ENCODE results near the gene COL16A1.

COL16A1 gene

DNA sequence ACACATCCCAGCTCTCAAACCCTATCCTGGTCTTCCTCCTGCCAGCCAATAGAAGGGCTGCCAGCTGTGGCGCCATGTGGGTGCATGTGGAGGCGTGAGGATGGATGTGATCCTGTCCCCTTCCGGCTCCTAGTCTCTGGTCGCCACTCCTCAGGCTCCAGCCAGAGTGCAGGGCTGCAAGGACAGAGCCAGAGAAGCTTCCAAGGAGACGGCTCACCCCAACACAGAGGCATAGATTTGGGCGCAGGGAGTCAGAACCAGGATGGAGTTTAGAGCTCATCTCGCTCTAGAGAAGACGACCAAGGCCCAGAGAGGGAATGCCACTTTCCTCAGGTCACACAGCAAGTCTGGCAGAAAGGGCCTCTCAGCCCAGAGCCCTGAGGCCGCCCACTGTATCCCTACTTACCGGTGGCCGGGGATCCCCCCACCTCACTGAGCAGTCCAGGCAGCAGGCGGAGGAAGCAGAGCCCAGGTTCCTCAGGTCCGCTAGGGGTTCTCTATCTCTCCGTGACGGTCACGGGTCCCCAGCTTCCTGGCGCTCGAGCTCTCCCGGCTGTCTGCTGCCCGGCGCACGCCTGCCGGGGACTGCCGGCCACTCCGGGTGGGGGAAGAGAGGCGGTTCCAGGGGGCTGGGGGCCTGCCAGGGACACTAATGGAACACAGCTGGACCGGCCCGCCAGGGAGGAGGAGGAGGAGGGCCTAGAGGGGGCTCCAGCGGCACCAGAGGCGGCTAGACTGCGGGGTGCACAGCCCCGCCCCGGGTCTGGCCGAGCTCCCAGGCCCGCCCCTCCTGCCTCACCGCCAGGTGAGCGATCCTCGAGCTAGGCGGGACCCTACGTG is at the start of gene COL16A1:
Gene COL16A1, minus strand, starts transcription at position 587 of the 840 bp plus-strand sequence. CDS start 1,824 bp downstream, outside the sequence.
- no peak for DNase-seq

DNA sequence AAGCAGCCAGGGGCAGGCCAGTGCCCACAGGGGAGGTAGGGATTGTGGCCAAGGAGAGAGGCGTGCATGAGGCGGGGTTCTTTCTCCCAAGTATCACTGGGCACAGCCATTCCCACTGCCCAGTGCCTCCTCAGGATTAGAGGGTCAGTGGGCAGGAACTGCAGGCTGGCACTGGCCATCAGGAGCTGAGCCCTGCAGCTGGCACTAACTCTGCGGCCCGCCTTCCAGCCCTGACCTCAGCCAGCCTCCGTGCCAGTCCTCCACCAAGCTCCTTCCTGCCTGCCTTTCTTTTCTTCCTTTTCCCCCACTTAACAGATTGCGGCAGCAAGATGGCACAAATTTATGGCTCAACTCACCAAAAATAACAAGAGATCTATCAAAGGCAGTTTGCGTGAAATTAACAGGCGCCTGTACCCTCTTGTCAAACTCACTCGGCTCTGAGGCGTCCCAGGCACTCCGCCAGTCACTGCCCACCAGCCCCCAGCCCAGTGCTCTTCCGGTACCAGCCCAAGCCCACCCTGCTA is 49.2 kb upstream of the COL16A1 start:
- no peak for DNase-seq

DNA sequence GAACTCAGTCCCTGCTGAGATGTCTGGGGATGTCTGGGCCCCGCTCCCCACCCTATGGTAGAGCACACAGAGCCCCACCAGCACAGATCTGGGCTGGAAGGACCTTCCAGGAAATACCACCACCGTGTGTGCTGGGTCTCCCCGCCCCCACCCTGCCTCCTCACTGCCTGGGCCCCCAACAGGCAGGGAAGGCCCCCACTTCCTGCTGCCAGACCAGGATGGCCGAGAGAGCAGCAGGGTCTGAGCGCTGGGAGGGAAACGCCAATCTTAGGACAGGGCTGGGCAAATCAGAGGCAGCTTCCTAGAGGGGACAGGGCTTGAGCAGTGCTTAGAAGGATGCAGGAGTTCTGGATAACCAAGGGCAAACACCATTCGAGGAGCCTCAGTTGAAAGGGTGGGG is 48.4 kb upstream of the COL16A1 start:
- DNase-seq, result no peak

DNA sequence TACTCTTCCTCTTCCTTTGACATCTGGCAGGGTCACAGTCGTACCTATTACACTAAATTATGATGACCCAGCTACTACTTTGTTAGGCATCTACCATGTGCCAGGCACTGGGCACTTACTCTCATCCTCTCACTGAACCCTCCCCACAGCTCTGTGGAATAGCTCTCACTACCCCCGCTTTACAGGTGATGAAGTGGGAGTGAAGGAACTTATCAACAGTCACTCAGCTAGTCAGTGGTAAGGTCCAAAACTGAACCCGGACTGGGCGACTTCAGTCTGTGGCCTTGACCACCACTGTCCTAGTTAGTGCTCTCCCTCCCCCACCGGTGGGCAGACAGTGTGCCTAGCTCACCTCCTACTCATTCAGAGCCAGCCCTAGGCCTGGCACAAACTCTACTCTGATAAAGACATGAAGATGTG is 48.0 kb upstream of the COL16A1 start:
- no peak for DNase-seq

DNA sequence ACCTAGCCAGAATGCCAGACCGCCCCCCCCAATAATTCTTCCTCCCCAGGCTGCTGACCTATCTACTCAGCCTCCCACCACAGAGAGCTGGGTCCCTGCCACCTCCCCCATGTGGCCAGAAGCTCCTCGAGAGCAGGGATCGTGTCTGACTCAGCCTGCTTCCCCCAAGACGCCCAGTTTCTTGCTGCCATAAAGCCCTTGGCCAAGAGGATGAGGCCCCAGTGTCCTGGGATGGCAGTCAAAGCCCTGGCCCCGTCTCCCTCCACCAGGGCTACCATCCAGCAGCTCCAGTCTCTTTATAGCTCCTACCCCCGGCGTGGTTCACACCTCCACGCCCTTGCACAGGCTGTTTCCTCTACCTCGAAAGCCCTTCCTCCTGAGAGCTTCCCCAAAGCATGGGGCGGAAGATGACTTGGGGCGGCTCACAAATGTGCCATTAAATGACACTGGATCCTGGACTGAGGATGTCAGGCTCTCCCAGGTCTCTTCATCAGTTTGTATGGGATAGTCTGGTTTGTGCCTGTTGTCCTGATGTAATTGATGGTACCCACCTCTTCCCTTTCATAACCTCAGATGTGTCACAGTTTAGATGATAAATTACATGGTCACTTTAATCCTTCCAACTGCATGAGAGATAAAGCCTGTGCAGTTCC is 47.2 kb upstream of the COL16A1 start:
- DNase-seq, result no peak

DNA sequence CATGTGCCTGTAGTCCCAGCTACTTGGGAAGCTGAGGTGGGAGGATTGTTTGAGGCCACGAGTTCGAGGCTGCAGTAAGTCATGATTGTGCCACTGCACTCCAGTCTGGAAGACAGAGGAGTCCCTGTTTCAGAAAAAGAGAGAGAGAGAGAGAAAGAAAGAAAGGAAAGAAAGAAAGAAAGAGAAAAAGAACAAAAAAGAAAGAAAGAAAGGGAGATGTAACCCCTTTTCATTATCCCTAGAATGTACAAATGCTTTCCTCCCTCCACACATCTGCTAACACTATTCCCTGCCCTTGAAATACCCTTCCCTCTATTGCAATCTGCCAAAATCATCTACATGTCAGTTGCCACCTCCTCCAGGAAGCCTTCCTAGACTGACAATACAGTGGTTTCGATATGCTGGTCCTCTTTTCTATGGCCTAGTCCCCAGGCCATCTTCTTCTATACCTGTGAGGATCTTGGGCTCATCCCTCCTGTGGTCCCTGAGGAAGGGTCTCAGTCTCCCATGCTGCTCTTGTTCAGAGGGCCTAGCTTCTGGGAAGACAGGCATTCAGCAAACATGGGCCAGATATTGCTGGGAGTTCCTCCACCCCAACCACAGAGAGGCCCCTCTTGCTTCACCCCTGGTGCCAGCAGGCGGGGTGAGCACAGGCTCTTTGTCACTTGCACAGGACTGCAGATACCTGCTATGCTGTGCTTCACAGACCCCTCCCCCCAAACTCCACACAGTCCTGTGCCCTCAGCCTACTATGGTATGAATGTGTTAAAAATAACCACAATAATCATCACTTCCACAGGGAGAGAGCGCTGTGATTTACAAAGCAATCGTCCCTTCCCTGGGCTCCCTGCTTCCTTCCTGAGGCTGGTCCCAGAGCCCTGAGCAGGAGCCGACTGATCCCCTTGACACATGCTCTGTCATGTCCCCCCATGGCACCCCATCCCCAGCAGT is 46.2 kb upstream of the COL16A1 start:
- no peak for DNase-seq

DNA sequence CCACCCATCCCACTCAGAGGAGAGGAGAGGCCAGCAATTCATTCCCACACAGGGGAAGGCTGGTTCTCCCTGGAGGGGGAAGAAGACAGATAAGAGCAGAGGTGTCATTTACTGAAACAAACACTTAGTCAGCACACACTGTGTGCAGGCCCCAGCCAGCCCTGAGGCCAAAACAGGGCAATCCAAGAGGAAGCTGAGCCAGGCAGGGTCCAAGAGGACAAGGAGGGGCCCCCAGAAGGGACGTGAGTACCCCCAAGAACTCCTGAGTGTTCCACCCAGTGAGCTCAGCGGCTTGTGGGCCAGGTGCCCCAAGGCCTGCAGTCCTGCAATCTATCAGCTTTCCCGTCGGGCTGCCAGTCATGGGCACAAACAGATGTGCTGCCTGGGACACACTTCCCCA is 44.5 kb upstream of the COL16A1 start:
- no peak for DNase-seq

DNA sequence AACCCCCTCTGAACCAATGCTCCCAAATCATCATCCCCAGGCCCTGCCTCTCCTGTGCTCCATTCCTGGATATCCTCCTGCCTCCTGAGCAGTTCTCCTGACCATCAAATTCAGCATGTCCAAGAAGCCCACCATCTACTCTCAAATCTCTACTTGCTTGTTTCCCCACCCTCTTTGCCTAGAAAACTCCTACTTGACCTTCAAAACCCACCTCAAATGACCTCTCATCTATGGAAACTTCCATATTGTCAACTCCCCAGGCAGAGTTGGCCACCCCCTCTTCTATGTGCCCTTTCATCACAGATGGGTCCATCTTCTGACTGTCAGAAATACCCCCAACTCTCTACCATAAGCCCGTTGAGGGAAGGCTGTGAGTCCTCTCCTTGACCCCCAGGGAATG is 43.5 kb upstream of the COL16A1 start:
- DNase-seq, result no peak

DNA sequence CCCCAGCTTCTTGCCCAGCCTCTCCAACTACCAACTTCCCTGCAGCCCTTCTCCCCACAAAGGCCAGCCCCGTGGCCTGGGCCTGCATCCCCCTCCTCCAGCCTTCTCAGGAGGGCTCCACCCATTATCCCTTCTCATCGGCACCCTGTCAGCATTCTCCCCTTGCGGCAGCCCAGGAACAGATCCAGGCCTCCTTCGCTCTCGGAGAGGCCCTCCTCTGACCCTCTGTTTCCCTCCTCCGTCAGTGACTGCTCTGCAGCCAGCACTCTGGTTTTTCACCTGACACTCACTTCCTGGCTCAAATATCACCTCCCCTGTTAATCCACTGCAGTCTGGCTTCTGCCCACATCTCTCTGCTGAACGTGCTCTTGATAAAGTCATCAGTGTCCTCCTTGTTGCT is 42.9 kb upstream of the COL16A1 start:
- no peak for DNase-seq

DNA sequence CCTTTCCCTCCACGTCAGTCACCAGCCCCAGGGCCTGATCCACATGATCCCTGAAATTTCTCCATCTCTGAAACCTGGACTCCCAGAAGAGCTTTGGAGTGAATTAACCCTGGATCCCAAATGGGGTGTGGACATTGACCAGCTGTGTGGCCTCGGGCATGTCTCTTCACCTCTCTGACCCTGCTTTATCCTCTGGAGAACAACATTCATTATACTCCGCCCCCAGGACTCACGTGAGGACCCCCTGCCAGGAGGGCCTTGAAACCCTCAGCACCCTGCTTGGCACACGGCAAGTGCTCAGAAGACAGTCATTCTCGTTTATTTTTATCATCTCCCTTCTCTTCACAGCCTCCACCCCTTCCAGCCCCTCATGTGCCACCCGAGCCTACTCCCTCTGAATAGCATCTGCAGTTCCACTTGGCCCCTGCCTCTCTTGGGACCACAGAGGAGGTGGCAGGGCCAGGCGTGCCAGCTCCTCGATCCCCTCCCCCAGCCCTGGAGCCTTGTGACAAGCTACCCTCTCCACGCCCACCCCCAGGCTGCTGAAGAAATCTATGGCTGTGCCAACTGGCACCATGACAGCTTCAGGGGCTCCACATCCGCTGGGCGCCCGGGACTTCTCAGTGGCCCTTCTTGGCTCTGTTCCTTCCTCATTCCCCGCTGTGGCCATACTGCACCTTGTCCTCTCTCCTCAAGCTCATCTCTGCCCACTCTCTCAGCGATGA is 42.3 kb upstream of the COL16A1 start:
- no peak for DNase-seq

DNA sequence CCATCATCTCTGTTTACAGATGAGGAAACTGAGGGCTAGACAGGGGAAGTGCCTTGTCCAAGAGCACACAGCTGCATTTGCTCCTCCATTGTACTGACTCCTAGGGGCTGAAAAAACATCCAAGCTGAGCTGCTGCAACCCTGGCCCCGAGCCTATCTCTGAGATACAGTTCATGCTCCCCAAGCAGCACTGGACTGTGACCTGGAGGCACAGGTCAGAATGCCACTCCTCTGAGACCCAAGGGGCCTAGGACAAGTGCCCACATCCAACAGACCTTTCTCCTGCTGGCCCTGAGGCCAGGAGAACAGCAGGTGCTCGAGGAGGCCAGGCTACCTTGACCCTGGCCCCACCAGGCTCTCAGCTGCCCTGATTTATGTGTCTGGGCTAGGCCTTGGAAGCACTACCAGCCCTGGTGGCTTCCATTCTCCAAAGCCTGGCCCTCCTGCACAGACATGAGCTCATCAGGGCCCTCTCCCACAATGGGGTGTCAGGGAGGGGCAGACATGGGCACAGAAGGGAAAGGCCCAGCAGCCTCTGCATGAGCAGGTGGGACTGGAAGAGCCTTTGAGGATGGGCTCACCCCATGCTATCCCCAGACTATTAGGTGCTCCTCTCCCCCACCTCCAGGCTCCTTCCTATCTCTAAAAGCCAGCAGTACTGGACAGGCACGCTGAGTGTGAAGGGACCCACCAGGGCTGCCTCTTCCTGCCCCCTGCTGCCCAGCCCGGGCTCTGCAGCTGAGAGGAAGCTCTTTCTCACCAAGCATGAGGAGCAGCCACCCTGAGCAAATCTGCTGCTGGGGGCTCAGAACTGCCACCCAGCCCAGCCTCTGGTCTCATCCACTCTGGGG is 41.5 kb upstream of the COL16A1 start:
- DNase-seq, result peak; percentile 52

DNA sequence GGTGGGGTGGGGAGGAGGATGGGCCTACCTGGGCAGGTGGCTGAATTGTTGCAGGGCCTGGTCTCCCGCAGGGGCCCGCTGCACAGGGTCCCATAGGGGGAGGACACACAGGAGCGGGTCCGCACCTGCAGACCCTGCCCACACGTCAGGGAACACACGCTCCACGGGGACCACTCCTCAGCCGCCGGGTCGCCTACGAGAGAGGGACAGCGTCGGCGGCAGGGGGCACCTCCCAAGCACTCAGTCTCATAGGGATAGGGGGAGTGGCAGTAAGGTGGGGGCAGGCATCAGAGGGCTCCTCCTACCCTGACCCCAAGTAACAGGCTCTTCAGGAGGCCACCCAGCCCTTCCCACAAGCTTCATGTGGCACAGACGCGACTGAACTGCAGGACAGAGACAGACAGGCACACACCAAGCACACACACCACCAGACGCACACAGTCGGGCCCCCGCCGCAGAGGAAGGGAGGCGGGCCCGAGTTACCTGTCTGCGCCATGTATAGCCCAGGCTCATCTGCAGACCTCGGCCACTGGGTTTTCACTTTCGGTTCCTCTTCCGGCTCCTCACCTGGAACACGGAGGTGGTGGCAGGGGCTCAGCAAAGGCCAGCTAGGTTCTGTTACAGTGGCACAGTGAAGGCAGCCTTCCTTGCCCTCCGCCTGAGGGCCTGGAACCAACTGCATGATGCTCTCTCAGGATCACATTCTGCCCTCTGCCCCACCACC is 40.5 kb upstream of the COL16A1 start:
- no peak for DNase-seq

DNA sequence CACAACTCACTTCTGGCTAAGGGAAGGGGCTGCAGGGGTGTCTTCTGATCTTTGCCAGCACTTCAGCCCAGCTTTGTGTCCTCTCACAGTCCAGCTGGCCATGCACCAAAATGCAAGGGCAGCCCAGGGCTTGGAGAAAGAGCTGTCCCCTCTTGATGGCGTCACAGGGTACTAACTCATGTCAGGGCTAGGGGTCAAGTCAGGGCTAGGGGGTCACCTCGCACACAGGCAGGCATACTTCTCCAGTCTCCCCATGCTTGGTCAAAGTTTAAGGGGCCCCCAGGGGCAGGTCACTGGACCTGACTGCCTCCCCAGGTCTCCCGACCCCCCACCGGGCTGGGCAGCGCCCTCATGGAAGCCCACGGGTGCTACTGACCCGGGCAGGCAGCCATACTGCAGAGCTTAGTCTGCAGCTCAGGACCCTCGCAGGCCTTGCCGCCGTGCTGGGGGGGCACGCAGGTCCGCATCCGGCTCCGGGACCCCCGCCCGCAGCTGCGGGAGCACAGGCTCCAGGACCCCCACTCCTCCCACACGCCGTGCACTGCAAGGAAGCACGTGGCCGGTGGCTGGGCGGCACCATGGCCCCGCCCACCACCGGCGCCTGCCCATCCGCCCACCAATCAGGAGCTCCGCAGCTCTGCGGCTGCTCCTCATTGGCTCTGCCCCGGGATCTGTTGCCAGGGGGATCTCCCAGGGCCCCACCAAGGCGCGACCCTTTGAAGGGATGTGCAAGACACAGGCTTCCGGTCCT is 38.8 kb upstream of the COL16A1 start:
- no peak for DNase-seq

DNA sequence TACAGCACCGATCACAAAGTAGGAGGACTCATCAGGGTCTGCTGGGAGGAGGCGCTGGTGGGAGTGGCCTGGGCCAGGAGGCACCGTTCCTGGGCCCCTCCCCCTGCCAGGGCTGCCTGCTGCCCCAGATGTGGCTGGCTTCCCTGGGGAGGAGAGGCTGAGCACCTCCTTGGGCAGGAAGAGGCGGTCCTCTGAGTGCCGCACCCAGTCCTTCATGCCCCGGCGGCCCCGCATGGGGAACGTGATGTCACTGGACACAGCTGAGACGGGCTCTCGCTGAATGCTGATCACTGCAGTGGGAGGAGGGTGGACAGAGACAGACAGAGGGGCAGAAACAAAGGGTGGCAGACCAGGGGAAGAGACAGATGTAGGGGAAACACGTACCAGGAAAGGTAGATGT is 35.5 kb upstream of the COL16A1 start:
- DNase-seq, result peak; percentile 39

DNA sequence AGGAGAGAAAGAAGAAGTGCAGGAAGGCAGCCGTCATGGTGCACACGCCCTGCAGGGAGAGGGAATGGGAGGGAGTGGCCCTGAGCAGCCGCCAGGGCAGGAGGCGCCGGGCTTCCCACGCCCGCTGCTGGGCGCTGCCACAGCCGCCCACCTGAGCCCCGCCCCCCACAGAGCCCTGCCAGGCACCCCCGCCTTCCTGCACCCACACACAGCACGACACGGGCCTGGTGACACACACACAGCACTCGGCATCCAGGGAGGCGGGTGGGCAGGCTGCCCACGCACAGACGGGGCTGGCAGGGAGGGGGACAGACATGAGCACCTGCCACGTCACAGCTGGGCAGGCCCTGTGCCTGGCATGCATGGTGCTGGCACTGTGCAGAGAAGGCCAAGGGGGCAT is 32.9 kb upstream of the COL16A1 start:
- DNase-seq, result peak; percentile 44

DNA sequence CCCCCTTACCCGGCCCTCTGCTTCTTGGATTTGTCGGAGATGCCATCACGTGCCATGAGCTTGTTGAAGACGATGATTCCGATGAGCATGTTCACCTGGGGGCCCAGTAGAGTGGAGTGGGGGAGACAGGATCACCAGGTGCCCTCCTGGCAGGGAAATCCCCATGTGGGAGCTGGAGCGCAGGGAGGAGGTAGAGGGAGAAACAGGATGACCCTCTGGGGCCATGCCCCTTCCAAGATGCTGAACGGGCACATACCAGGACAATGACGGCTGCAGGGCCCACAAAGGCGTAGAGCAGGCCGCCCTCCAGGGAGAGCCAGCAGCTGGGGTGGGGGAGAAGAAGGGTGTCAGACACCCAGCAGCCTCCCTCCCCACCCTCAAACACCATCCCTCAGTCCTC is 31.8 kb upstream of the COL16A1 start:
- DNase-seq, result no peak

DNA sequence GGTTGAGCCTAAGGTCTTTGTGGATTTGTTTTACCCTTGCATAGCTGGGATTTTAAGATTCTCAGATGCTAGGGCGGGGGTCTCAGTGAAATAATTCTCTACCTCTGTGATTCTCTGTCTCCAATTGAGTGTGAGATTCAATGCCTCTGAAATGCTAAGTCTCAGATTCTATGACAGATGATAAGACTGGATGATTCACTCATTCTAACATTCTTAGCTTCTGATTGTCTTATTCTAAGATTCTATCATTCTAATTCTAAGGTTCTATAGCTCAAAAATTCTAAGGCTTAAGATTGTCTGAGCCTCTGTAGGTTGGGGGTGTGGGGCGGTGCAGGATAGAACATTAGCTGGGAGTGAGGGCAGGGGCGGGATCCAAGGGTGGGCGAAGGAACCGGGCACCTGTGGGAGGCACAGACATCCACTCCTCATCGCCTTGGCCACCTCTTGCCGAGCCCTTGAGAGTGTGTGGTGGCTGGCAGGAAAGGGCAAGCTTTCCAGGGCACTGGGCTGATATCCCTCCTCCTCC is 30.8 kb upstream of the COL16A1 start:
- no peak for DNase-seq

DNA sequence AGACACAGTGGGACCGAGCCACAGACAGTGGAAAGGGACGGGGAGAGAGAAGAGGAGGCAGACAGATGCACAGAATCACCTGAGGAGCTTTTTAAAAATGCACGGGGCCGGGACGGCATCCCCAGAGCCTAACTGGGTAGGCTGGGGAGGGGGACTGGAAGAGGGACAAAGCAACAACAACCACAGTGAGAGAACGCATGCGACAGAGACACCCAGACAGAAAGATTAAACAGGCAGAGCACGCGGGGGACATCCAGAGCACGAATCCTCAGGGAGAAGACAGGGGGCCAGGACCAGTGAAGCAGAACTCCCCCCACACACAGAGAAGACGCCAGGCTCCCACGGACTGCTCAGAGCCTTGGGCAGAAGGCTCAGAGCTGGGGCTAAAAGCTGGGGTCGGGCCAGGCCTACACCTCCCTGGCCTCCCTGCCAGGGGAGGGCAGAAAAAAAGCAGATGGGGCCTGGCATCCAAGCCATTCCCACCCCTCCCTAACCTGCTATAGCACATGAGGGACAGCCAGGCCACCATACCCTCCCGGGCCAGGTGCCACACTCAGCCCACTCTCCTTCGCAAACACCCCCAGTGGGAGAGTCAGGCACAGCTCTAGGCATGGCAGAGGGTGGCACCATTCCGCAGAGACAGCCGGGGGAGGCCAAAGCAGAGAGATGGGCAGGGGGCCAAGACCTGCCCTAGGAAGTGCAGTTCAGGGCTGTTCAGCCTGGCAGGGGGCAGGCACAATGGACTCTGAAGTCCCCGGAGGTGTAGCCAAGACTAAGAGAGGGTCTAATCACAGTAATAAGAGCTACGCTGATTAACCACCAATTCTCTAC is 29.8 kb upstream of the COL16A1 start:
- DNase-seq, result no peak
